ENCODE data around the gene TMC2. TPM values are rescaled to one million over a fixed set of nuclear protein-coding genes. Genes with fewer than 3 reads are reported as not detected.
A peak's percentile ranks its signal among the peaks of the same experiment; 100 is the strongest.

Gene TMC2
- total RNA-seq, 1 donor from 2014 or later, result not detected

GRCh38 chr20:2688041-2688591 is 151.7 kb downstream of the TMC2 start:
- H3K4me3 Mint-ChIP-seq, result peak overlapping the region; percentile 38
- H2AFZ ChIP-seq (replicated peaks), result no peak overlapping the region
- TF ChIP-seq EZH2 (IDR thresholded peaks at IDR 0.05), result peak; percentile 67
- peak; percentile 97 for TF ChIP-seq CTCF (IDR thresholded peaks at IDR 0.05)
- TF ChIP-seq EZH2phosphoT487 (IDR thresholded peaks at IDR 0.05), result peak; percentile 32

GRCh38 chr20:2690213-2690612 is 153.8 kb downstream of the TMC2 start:
- Histone ChIP-seq H3K27me3 (peaks cover 98% of the 10 kb centered on the region), H3K4me1 (peaks cover 6% of the 10 kb centered on the region), H4K20me1 (ENCODE audit: low read depth) (peaks cover 37% of the 10 kb centered on the region), H3K4me2 (no peak overlapping the region), H3K9me3 (ENCODE audit: low read depth) (no peaks in the 10 kb centered on the region), H3K27ac (no peak overlapping the region), H2AFZ (replicated peaks) (no peak overlapping the region), H3K4me3 (no peak overlapping the region), H3K36me3 (no peaks in the 10 kb centered on the region), H3F3A (ENCODE audit: low read depth) (peaks cover 17% of the 10 kb centered on the region), H3K79me2 (ENCODE audit: low read depth) (no peaks in the 10 kb centered on the region), H3K9ac (no peak overlapping the region)
- Mint-ChIP-seq H3K27me3 (ENCODE audit: insufficient read depth, low read depth) (peaks cover 49% of the 10 kb centered on the region), H3K4me1 (peaks cover 24% of the 10 kb centered on the region), H3K9me3 (peaks cover 3% of the 10 kb centered on the region), H3K36me3 (peaks cover 4% of the 10 kb centered on the region), H3K27ac (no peak overlapping the region), H3K4me3 (peak overlapping the region; percentile 30)
- DNase-seq (ENCODE audit: low spot score), result no peak
- TF ChIP-seq EZH2 (IDR thresholded peaks at IDR 0.05) (no peak), CTCF (IDR thresholded peaks at IDR 0.05) (no peak), EZH2phosphoT487 (IDR thresholded peaks at IDR 0.05) (no peak)

More at GRCh38 chr20:2688041-2688591, 151.7 kb downstream of the TMC2 start:
- Mint-ChIP-seq H3K27ac (no peak overlapping the region), H3K9me3 (peaks cover 3% of the 10 kb centered on the region), H3K4me1 (peaks cover 17% of the 10 kb centered on the region), H3K27me3 (ENCODE audit: insufficient read depth, low read depth) (peaks cover 37% of the 10 kb centered on the region), H3K36me3 (peaks cover 4% of the 10 kb centered on the region)
- Histone ChIP-seq H3K79me2 (ENCODE audit: low read depth) (no peaks in the 10 kb centered on the region), H3K9ac (no peak overlapping the region), H3K4me1 (no peaks in the 10 kb centered on the region), H3K4me2 (peak overlapping the region; percentile 43), H4K20me1 (ENCODE audit: low read depth) (peaks cover 16% of the 10 kb centered on the region), H3K9me3 (ENCODE audit: low read depth) (no peaks in the 10 kb centered on the region), H3F3A (ENCODE audit: low read depth) (peaks cover 6% of the 10 kb centered on the region), H3K27ac (no peak overlapping the region), H3K36me3 (no peaks in the 10 kb centered on the region), H3K27me3 (peaks cover 96% of the 10 kb centered on the region), H3K4me3 (no peak overlapping the region)
- DNase-seq (ENCODE audit: low spot score), result peak; percentile 87

- Histone ChIP-seq H3K27ac (no peak overlapping the region), H3K4me1 (peaks cover 6% of the 10 kb centered on the region), H3K9ac (no peak overlapping the region), H2AFZ (replicated peaks) (no peak overlapping the region), H3F3A (ENCODE audit: low read depth) (peaks cover 17% of the 10 kb centered on the region), H4K20me1 (ENCODE audit: low read depth) (peaks cover 40% of the 10 kb centered on the region), H3K27me3 (peaks cover 98% of the 10 kb centered on the region), H3K79me2 (ENCODE audit: low read depth) (no peaks in the 10 kb centered on the region), H3K36me3 (no peaks in the 10 kb centered on the region), H3K9me3 (ENCODE audit: low read depth) (no peaks in the 10 kb centered on the region), H3K4me2 (no peak overlapping the region), H3K4me3 (no peak overlapping the region)
- H3K4me3 Mint-ChIP-seq, result peak overlapping the region; percentile 96
- no peak overlapping the region for H3K27ac Mint-ChIP-seq
- H3K36me3 Mint-ChIP-seq, result peaks cover 4% of the 10 kb centered on the region
- peaks cover 27% of the 10 kb centered on the region for H3K4me1 Mint-ChIP-seq
- peaks cover 52% of the 10 kb centered on the region for H3K27me3 Mint-ChIP-seq (ENCODE audit: insufficient read depth, low read depth)
- DNase-seq (ENCODE audit: low spot score), result no peak
- H3K9me3 Mint-ChIP-seq, result peaks cover 3% of the 10 kb centered on the region
- TF ChIP-seq EZH2phosphoT487 (IDR thresholded peaks at IDR 0.05) (no peak), EZH2 (IDR thresholded peaks at IDR 0.05) (no peak), CTCF (IDR thresholded peaks at IDR 0.05) (no peak)
Measured at GRCh38 chr20:2690718-2691117, 154.3 kb downstream of the TMC2 start.

Measured in neural progenitor cell (in vitro differentiated cells).